PC-9 (cell line): ENCODE results near the gene AKAP11. TPM values are rescaled to one million over a fixed set of nuclear protein-coding genes. Genes with fewer than 3 reads are reported as not detected.

Source experiments
- BruUV-seq: library from RNA; stranded (reverse); fragments of 400-500 nt; replicated peaks from 2 replicates; lab custom pipeline; 2021; lab: Mats Ljungman, UMichigan
- CTCF ChIA-PET: fragments of 300-600 bp; sonication (Branson Sonifier 250); formaldehyde crosslinking; loops from one replicate; lab custom pipeline; 2022; ENCODE audit warnings: antibody characterized with exemption; lab: Charles Lee
- POLR2A ChIA-PET: fragments of 300-600 bp; sonication (Branson Sonifier 250); formaldehyde crosslinking; loops from one replicate; lab custom pipeline; 2022; ENCODE audit warnings: antibody characterized with exemption; ENCODE audit not compliant: unreplicated experiment; lab: Charles Lee
- DNase-seq, 2 experiments: peaks; one replicate each; pipeline versions ENCODE4 v3.0.0 to v3.0.0-alpha.2; 2015 to 2022; ENCODE audit warnings: mixed read lengths in 1 of 2
- H2AFZ ChIP-seq: fragments of 200-600 bp; sonication (generic); 2 replicates; pipeline ENCODE4 v1.8.1; 2017; ENCODE audit warnings: antibody characterized with exemption
- H3F3A ChIP-seq: fragments of 200-600 bp; sonication (generic); 2 replicates; pipeline ENCODE4 v1.8.1; 2017; ENCODE audit warnings: antibody characterized with exemption, mild to moderate bottlenecking, low read depth; ENCODE audit not compliant: insufficient read depth
- H3K27ac ChIP-seq: fragments of 200-600 bp; sonication (generic); 2 replicates; pipeline ENCODE4 v1.6.1; 2016; ENCODE audit warnings: mixed run types
- H3K27me3 ChIP-seq: fragments of 200-600 bp; sonication (generic); 2 replicates; pipeline ENCODE4 v1.6.1; 2016; ENCODE audit warnings: low read depth, mixed run types; ENCODE audit not compliant: insufficient read depth
- H3K36me3 ChIP-seq: fragments of 200-600 bp; sonication (generic); 2 replicates; pipeline ENCODE4 v1.6.1; 2016; ENCODE audit warnings: low read depth, mixed run types
- H3K4me1 ChIP-seq: fragments of 200-600 bp; sonication (generic); replicated peaks from 2 replicates; pipeline ENCODE4 v1.6.1; 2016; ENCODE audit warnings: mixed run types; ENCODE audit not compliant: insufficient read depth
- H3K4me2 ChIP-seq: fragments of 200-600 bp; sonication (generic); 2 replicates; pipeline ENCODE4 v1.6.1; 2017; ENCODE audit warnings: mixed run types
- H3K4me3 ChIP-seq: fragments of 200-600 bp; sonication (generic); 2 replicates; pipeline ENCODE4 v1.6.1; 2016; ENCODE audit warnings: mixed run types
- H3K79me2 ChIP-seq: fragments of 200-600 bp; sonication (generic); 2 replicates; pipeline ENCODE4 v1.6.1; 2017; ENCODE audit warnings: low read depth, mixed run types
- H3K9me2 ChIP-seq: fragments of 200-600 bp; sonication (generic); 2 replicates; pipeline ENCODE4 v1.8.1; 2017; ENCODE audit warnings: mild to moderate bottlenecking; ENCODE audit not compliant: insufficient read depth
- H3K9me3 ChIP-seq: fragments of 200-600 bp; sonication (generic); 2 replicates; pipeline ENCODE4 v1.8.1; 2016; ENCODE audit warnings: low read depth; ENCODE audit not compliant: insufficient read depth
- H4K20me1 ChIP-seq: fragments of 200-600 bp; sonication (generic); 2 replicates; pipeline ENCODE4 v1.8.1; 2017; ENCODE audit not compliant: insufficient read depth
- CTCF ChIP-seq: fragments of 200-600 bp; sonication (generic); conservative IDR thresholded peaks from 2 replicates; pipeline ENCODE4 v1.6.1; 2017; ENCODE audit warnings: mixed run types, antibody characterized with exemption, mild to moderate bottlenecking, moderate library complexity
- EZH2 ChIP-seq: fragments of 200-600 bp; sonication (generic); IDR thresholded peaks from 2 replicates; pipeline ENCODE4 v1.8.0; 2017; ENCODE audit warnings: antibody characterized with exemption, low read depth
- intact Hi-C: fragments of 100-400 bp; cut with micrococcal nuclease; formaldehyde crosslinking; loops from one replicate; pipeline ENCODE4 v1.10.0; 2022; ENCODE audit not compliant: unreplicated experiment
- total RNA-seq: library from RNA; stranded (reverse); gene quantifications from 2 replicates; pipeline ENCODE4 v1.2.3, GENCODE V29; 2021

AKAP11 gene
- total RNA-seq, 1 experiment from 2014 or later, result 15.9 TPM

GRCh38 chr13:42356184-42356575 is 84.2 kb downstream of the AKAP11 start:
- no peaks in the 10 kb centered on the region for H3K9me2 ChIP-seq
- intact Hi-C loops, result no loop called here
- no peaks in the 10 kb centered on the region for H3K4me1 ChIP-seq
- no TSS peak for BruUV-seq
- H3K4me3 ChIP-seq, result no peak overlapping the region
- no peaks in the 10 kb centered on the region for H3K79me2 ChIP-seq
- DNase-seq, result no peak
- H3K27ac ChIP-seq, result no peak overlapping the region
- no peaks in the 10 kb centered on the region for H3F3A ChIP-seq
- H3K9me3 ChIP-seq, result no peaks in the 10 kb centered on the region
- ChIA-PET CTCF (no interaction called here), POLR2A (no interaction called here)
- H3K4me2 ChIP-seq, result no peak overlapping the region
- H3K36me3 ChIP-seq, result no peaks in the 10 kb centered on the region
- H2AFZ ChIP-seq, result no peak overlapping the region
- TF ChIP-seq EZH2, result no peak
- TF ChIP-seq CTCF, result no peak
- H4K20me1 ChIP-seq, result no peaks in the 10 kb centered on the region
- H3K27me3 ChIP-seq, result no peaks in the 10 kb centered on the region

- CTCF ChIA-PET, result no interaction called here
- intact Hi-C loops, result no loop called here
These were observed 88.2 kb downstream of the AKAP11 start for GRCh38 chr13:42360046-42360574.

GRCh38 chr13:42361701-42362100 is 89.7 kb downstream of the AKAP11 start:
- no peaks in the 10 kb centered on the region for H3K79me2 ChIP-seq
- no TSS peak for BruUV-seq
- CTCF ChIA-PET, result no interaction called here
- POLR2A ChIA-PET, result no interaction called here
- H3K9me3 ChIP-seq, result no peaks in the 10 kb centered on the region
- H4K20me1 ChIP-seq, result no peaks in the 10 kb centered on the region
- DNase-seq, result no peak
- H3K36me3 ChIP-seq, result no peaks in the 10 kb centered on the region
- no peak overlapping the region for H2AFZ ChIP-seq
- no peaks in the 10 kb centered on the region for H3K27me3 ChIP-seq
- no peak overlapping the region for H3K27ac ChIP-seq
- H3F3A ChIP-seq, result no peaks in the 10 kb centered on the region
- intact Hi-C loops, result no loop called here
- no peak overlapping the region for H3K4me2 ChIP-seq
- no peak for TF ChIP-seq CTCF
- no peak for TF ChIP-seq EZH2
- H3K9me2 ChIP-seq, result no peaks in the 10 kb centered on the region
- H3K4me3 ChIP-seq, result no peak overlapping the region
- H3K4me1 ChIP-seq, result no peaks in the 10 kb centered on the region

More at GRCh38 chr13:42360046-42360574, 88.2 kb downstream of the AKAP11 start:
- Histone ChIP-seq H3K9me2 (no peaks in the 10 kb centered on the region), H3F3A (no peaks in the 10 kb centered on the region), H3K4me2 (no peak overlapping the region), H3K36me3 (no peaks in the 10 kb centered on the region), H3K79me2 (no peaks in the 10 kb centered on the region), H4K20me1 (no peaks in the 10 kb centered on the region), H3K4me1 (no peaks in the 10 kb centered on the region), H3K27me3 (no peaks in the 10 kb centered on the region), H2AFZ (no peak overlapping the region), H3K27ac (no peak overlapping the region), H3K4me3 (no peak overlapping the region), H3K9me3 (no peaks in the 10 kb centered on the region)
- TF ChIP-seq EZH2 (no peak), CTCF (no peak)
- POLR2A ChIA-PET, result no interaction called here
- no peak for DNase-seq
- no TSS peak for BruUV-seq
